K562 (cell line): Measurements from ENCODE around the gene IL17D. TPM values are rescaled to one million over a fixed set of nuclear protein-coding genes. Genes with fewer than 3 reads are reported as not detected.

ENCODE experiments used
- ATAC-seq: fragments of 200-7000 bp; cut with Tn5 transposase; 3 replicates; pipeline ENCODE4 v1.9.1; 2020; ENCODE audit warnings: moderate library complexity
- BruUV-seq: library from RNA; stranded (reverse); fragments of 400-500 nt; replicated peaks from 2 replicates; lab custom pipeline; 2021; lab: Mats Ljungman, UMichigan
- CTCF ChIA-PET: fragments of 300-600 bp; formaldehyde crosslinking; extraction: SDS; loops from one replicate; lab custom pipeline; 2021; ENCODE audit warnings: low intra/inter-chr PET ratio; lab: Yijun Ruan, JAX
- POLR2A ChIA-PET: fragments of 300-600, 350-650 bp; sonication (Branson Sonifier 250); formaldehyde crosslinking; extraction: SDS; loops from one replicate; lab custom pipeline; 2021; ENCODE audit warnings: antibody characterized with exemption, inconsistent platforms; lab: Yijun Ruan, JAX
- DNase-seq, 4 experiments: peaks; one replicate each; pipeline versions ENCODE4 v3.0.0 to v3.0.0-alpha.2; 2011 to 2018; ENCODE audit warnings: low spot score in 3 of 4, mixed read lengths in 3 of 4; ENCODE audit errors: extremely low read depth in 1 of 4
- FAIRE-seq: peaks from 2 replicates; lab custom pipeline; 2011; peaks lifted over from hg19 to GRCh38; lab: Jason Lieb, UNC
- H2AFZ ChIP-seq: 2 replicates; pipeline ENCODE4 v1.6.0; 2011; ENCODE audit warnings: low read depth, low read length, control low read depth, inconsistent platforms
- H3K27ac ChIP-seq: fragments of 200-600 bp; 3 replicates; pipeline ENCODE4 v1.8.0; 2011; ENCODE audit warnings: low read depth, mild to moderate bottlenecking, control low read depth, inconsistent platforms, low read length, moderate library complexity, mixed read lengths; ENCODE audit errors: extremely low read depth
- H3K27me3 ChIP-seq, 2 experiments: fragments of 300-600 bp in 1 of 2; 2 replicates in 1 of 2; 3 replicates in 1 of 2; pipeline versions ENCODE4 v1.6.0 to v1.8.0; 2011; ENCODE audit warnings: inconsistent platforms in 2 of 2, low read length in 2 of 2, mild to moderate bottlenecking in 1 of 2, mixed read lengths in 1 of 2, moderate library complexity in 1 of 2; ENCODE audit not compliant: control insufficient read depth in 2 of 2, insufficient read depth in 2 of 2
- H3K36me3 ChIP-seq: fragments of 300-600 bp; 3 replicates; pipeline ENCODE4 v1.8.0; 2011; ENCODE audit warnings: mild to moderate bottlenecking, low read length, inconsistent platforms; ENCODE audit not compliant: control insufficient read depth, insufficient read depth
- H3K4me1 ChIP-seq, 2 experiments: fragments of 200-600 bp in 1 of 2; replicated peaks in 1 of 2; 2 replicates in 1 of 2; 3 replicates in 1 of 2; pipeline versions ENCODE4 v1.5.1 to v1.8.0; 2011; ENCODE audit warnings: inconsistent platforms in 2 of 2, low read length in 2 of 2, mild to moderate bottlenecking in 1 of 2, mixed read lengths in 1 of 2, moderate library complexity in 1 of 2; ENCODE audit not compliant: control insufficient read depth in 2 of 2, insufficient read depth in 2 of 2
- H3K4me2 ChIP-seq: 2 replicates; pipeline ENCODE4 v1.6.1; 2011; ENCODE audit warnings: low read length, control low read depth, inconsistent platforms, mixed read lengths; ENCODE audit not compliant: insufficient read depth
- H3K4me3 ChIP-seq: fragments of 200-600 bp; sonication (generic), shearing (Covaris generic); 2 replicates; pipeline ENCODE4 v1.5.1; 2016; ENCODE audit warnings: control low read depth, inconsistent platforms
- H3K79me2 ChIP-seq: fragments of 200-600 bp; 3 replicates; pipeline ENCODE4 v1.8.0; 2011; ENCODE audit warnings: low read length, inconsistent platforms; ENCODE audit not compliant: control insufficient read depth, insufficient read depth
- H3K9ac ChIP-seq, 2 experiments: 2 replicates each; pipeline versions ENCODE4 v1.6.0 to v1.6.1; 2011; ENCODE audit warnings: low read depth in 2 of 2, low read length in 2 of 2, control low read depth in 1 of 2, inconsistent platforms in 1 of 2, mild to moderate bottlenecking in 1 of 2, mixed read lengths in 1 of 2; ENCODE audit not compliant: insufficient read depth in 1 of 2
- H3K9me1 ChIP-seq: one replicate; pipeline ENCODE4 v1.6.0; 2011; ENCODE audit warnings: inconsistent platforms, mild to moderate bottlenecking, low read length, moderate library complexity; ENCODE audit not compliant: control insufficient read depth, insufficient read depth
- H3K9me3 ChIP-seq: replicated peaks from 2 replicates; pipeline ENCODE4 v1.5.1; 2011; ENCODE audit warnings: low read depth, low read length, inconsistent platforms; ENCODE audit not compliant: control insufficient read depth, insufficient read depth
- H4K20me1 ChIP-seq: replicated peaks from 2 replicates; pipeline ENCODE4 v1.6.1; 2011; ENCODE audit warnings: low read length, inconsistent platforms, mixed read lengths; ENCODE audit not compliant: control insufficient read depth, insufficient read depth
- BCL6 ChIP-seq: fragments of 250-450 bp; sonication (Bioruptor Pico); IDR thresholded peaks from 2 replicates; pipeline ENCODE4 v1.4.0; 2020
- E2F1 ChIP-seq: sonication (generic); formaldehyde crosslinking; IDR thresholded peaks from 2 replicates; pipeline ENCODE4 v1.8.1; 2023; ENCODE audit warnings: mild to moderate bottlenecking, missing genetic modification reagents, moderate library complexity
- FOXK2 ChIP-seq, 2 experiments: fragments of 450-650 bp; IDR thresholded peaks in 1 of 2; conservative IDR thresholded peaks in 1 of 2; 2 replicates each; pipeline ENCODE4 v1.6.1; 2016; ENCODE audit warnings: low read depth in 2 of 2, mild to moderate bottlenecking in 1 of 2
- HDAC2 ChIP-seq: fragments of 450-650 bp; IDR thresholded peaks from 2 replicates; pipeline ENCODE4 v1.6.1; 2016; ENCODE audit warnings: mild to moderate bottlenecking
- HMGN3 ChIP-seq: IDR thresholded peaks from 2 replicates; pipeline ENCODE4 v1.6.1; 2011; ENCODE audit warnings: borderline replicate concordance, low read depth, mild to moderate bottlenecking, mixed read lengths, low read length; ENCODE audit not compliant: insufficient read length; ENCODE audit errors: extremely low read depth
- HNRNPH1 ChIP-seq: fragments of 200-400 bp; formaldehyde crosslinking; optimal IDR thresholded peaks from 2 replicates; pipeline ENCODE3; 2017; ENCODE audit warnings: low read depth, mild to moderate bottlenecking, low read length, moderate library complexity
- MTA3 ChIP-seq: fragments of 450-650 bp; formaldehyde crosslinking; IDR thresholded peaks from 2 replicates; pipeline ENCODE4 v1.6.1; 2017; ENCODE audit warnings: mild to moderate bottlenecking, borderline replicate concordance
- REST ChIP-seq, 2 experiments: fragments of 450-650 bp; formaldehyde crosslinking in 1 of 2; IDR thresholded peaks; 2 replicates each; pipeline versions ENCODE4 v1.4.0 to v1.6.1; 2014 to 2020; ENCODE audit warnings: mild to moderate bottlenecking in 2 of 2, borderline replicate concordance in 1 of 2, low read depth in 1 of 2
- SETDB1 ChIP-seq: IDR thresholded peaks from one replicate; pipeline ENCODE4 v1.6.1; 2012; ENCODE audit warnings: low read length, control low read depth, inconsistent platforms
- ZSCAN32 ChIP-seq: fragments of 450-650 bp; formaldehyde crosslinking; IDR thresholded peaks from 2 replicates; pipeline ENCODE4 v1.4.0; 2020; ENCODE audit warnings: mild to moderate bottlenecking, moderate library complexity
- WGBS: fragments of 100-300 bp; shearing (Covaris generic); methylation state at CpG from one replicate; pipeline ENCODE4 v1.1.6; 2016; ENCODE audit warnings: low coverage, mixed read lengths; ENCODE audit not compliant: insufficient coverage; ENCODE audit errors: missing lambda C conversion rate; 5-methylcytosine and 5-hydroxymethylcytosine counted together
- in situ Hi-C: fragments of 300-500 bp; cut with MboI; formaldehyde crosslinking; loops from 4 replicates; pipeline ENCODE4 v1.15.0; 2018; ENCODE audit warnings: inconsistent platforms, mixed read lengths
- intact Hi-C: fragments of 100-400 bp; cut with micrococcal nuclease; formaldehyde crosslinking; loops from 2 replicates; pipeline ENCODE4 v1.14.2; 2022
- polyA plus RNA-seq, 8 experiments: library from polyadenylated mRNA; depleted of rRNA in 4 of 8; stranded (reverse) in 5 of 8; unstranded in 3 of 8; fragments of >200 nt; fragmentation: Nextera tagmentation in 2 of 8; fragmentation: Illumina TruSeq in 1 of 8; extraction: Ambion mirVana in 2 of 8; extraction: Trizol in 1 of 8; gene quantifications; 2 replicates each; pipeline versions ENCODE4 v1.2.1 to v1.2.3, GENCODE V29; 2011 to 2014; ENCODE audit warnings: inconsistent platforms in 1 of 8, missing spikeins in 1 of 8
- total RNA-seq, 7 experiments: library from RNA; depleted of rRNA in 6 of 7; stranded (reverse); fragments of >200 nt in 6 of 7; fragmentation: Illumina TruSeq in 2 of 7; extraction: Trizol in 2 of 7; gene quantifications; 2 replicates each; pipeline versions ENCODE4 v1.2.1 to v1.2.3, GENCODE V29; 2011 to 2021; ENCODE audit warnings: low replicate concordance in 1 of 7

Gene IL17D
- total and polyA plus RNA-seq, 9 of the 15 experiments (the other 6 are each of a cell fraction or from before 2014, with no cell fraction given): 0.04 to 0.55 (median 0.13) TPM; not detected in 4

GRCh38 chr13:20682061-20682460, 21.4 kb upstream of the IL17D start (continued):
- TF ChIP-seq REST (IDR thresholded peaks at IDR 0.05; ENCODE audit: borderline replicate concordance): no peak
- no peak for TF ChIP-seq REST (CRISPR knock-in tag; IDR thresholded peaks at IDR 0.05; ENCODE audit: low read depth)
- no peak for TF ChIP-seq SETDB1

- Histone ChIP-seq H3K4me1 (no peaks in the 10 kb centered on the region; a peak in 1 of 5 replicates), H3K9ac (no peak overlapping the region), H3K27me3 (no peaks in the 10 kb centered on the region), H4K20me1 (no peaks in the 10 kb centered on the region), H3K9me3 (no peaks in the 10 kb centered on the region), H3K4me3 (no peak overlapping the region), H3K36me3 (no peaks in the 10 kb centered on the region), H3K27ac (no peak overlapping the region), H3K4me2 (no peak overlapping the region), H3K79me2 (no peaks in the 10 kb centered on the region), H2AFZ (no peak overlapping the region), H3K9me1 (no peaks in the 10 kb centered on the region)
- ChIA-PET CTCF (no interaction called here), POLR2A (no interaction called here)
- no peak for DNase-seq
- intact Hi-C loops (no loop called here), in situ Hi-C loops (no loop called here)
- ATAC-seq: no peak
- FAIRE-seq: no peak
- no TSS peak for BruUV-seq
- 40% methylated on average over 1 of the region's 4 CpGs for WGBS
- TF ChIP-seq FOXK2 (conservative IDR thresholded peaks at IDR 0.05 in 1 of 2, IDR thresholded peaks at IDR 0.05 in 1 of 2; ENCODE audit: low read depth in 2 of 2): no peak
- no peak for TF ChIP-seq MTA3
- TF ChIP-seq HNRNPH1: no peak
- no peak for TF ChIP-seq HMGN3
- TF ChIP-seq HDAC2: no peak
- no peak for TF ChIP-seq BCL6 (CRISPR knock-in tag)
- no peak for TF ChIP-seq E2F1 (CRISPR knock-in tag)
- no peak for TF ChIP-seq ZSCAN32 (CRISPR knock-in tag)
Measured at GRCh38 chr13:20684041-20684440, 19.5 kb upstream of the IL17D start.
